Osteoblast (primary cell): ENCODE data around the gene CTSK. TPM values are rescaled to one million over a fixed set of nuclear protein-coding genes. Genes with fewer than 3 reads are reported as not detected.
A peak's percentile ranks its signal among the peaks of the same experiment; 100 is the strongest.

ENCODE experiments used
- DNase-seq: peaks from one replicate; pipeline ENCODE4 v3.0.0; 2011; ENCODE audit warnings: low spot score, mixed read lengths; ENCODE audit not compliant: insufficient read length; ENCODE audit errors: missing footprints
- H2AFZ ChIP-seq: 2 replicates; pipeline ENCODE4 v1.6.0; 2011; ENCODE audit warnings: mild to moderate bottlenecking, low read length
- H3K27ac ChIP-seq: 2 replicates; pipeline ENCODE4 v1.5.1; 2011; ENCODE audit warnings: mild to moderate bottlenecking, low read depth, low read length, moderate library complexity
- H3K27me3 ChIP-seq: 2 replicates; pipeline ENCODE4 v1.6.0; 2012; ENCODE audit warnings: mild to moderate bottlenecking, control low read depth, inconsistent platforms, low read length, moderate library complexity; ENCODE audit not compliant: insufficient read depth
- H3K36me3 ChIP-seq: 2 replicates; pipeline ENCODE4 v1.5.1; 2011; ENCODE audit warnings: mild to moderate bottlenecking, low read length, control low read depth, moderate library complexity; ENCODE audit not compliant: insufficient read depth
- H3K4me1 ChIP-seq: 2 replicates; pipeline ENCODE4 v1.5.1; 2011; ENCODE audit warnings: mild to moderate bottlenecking, low read length, control low read depth, moderate library complexity; ENCODE audit not compliant: insufficient read depth
- H3K4me2 ChIP-seq: 2 replicates; pipeline ENCODE4 v1.6.0; 2011; ENCODE audit warnings: mild to moderate bottlenecking, low read length; ENCODE audit not compliant: insufficient read depth
- H3K4me3 ChIP-seq: fragments of 200-600 bp; sonication (generic); 3 replicates; pipeline ENCODE4 v1.5.1; 2012; ENCODE audit warnings: mild to moderate bottlenecking, low read length, inconsistent platforms; ENCODE audit not compliant: insufficient read depth
- H3K79me2 ChIP-seq: 2 replicates; pipeline ENCODE4 v1.6.0; 2012; ENCODE audit warnings: mild to moderate bottlenecking, low read length, control low read depth, inconsistent platforms; ENCODE audit not compliant: insufficient read depth
- H3K9me3 ChIP-seq: 2 replicates; pipeline ENCODE4 v1.5.1; 2011; ENCODE audit warnings: low read depth, low read length, control low read depth
- H4K20me1 ChIP-seq: 2 replicates; pipeline ENCODE4 v1.6.0; 2012; ENCODE audit warnings: mild to moderate bottlenecking, low read length, control low read depth; ENCODE audit not compliant: insufficient read depth
- total RNA-seq: library from RNA; depleted of rRNA; stranded (reverse); fragments of >200 nt; gene quantifications from 2 replicates; pipeline ENCODE4 v1.2.3, GENCODE V29; 2012
- TF ChIP-seq, protein P1 (sequence below): IDR thresholded peaks from 2 replicates; pipeline ENCODE4 v1.5.1; 2011; ENCODE audit warnings: mild to moderate bottlenecking, low read depth, low read length, moderate library complexity; ENCODE audit errors: extremely low read depth

Gene CTSK
- total RNA-seq, 1 donor = 617 TPM

- no peak overlapping the region for H3K27ac ChIP-seq
- H4K20me1 ChIP-seq = no peaks in the 10 kb centered on the region
- H3K4me1 ChIP-seq = no peaks in the 10 kb centered on the region
- H3K27me3 ChIP-seq = no peaks in the 10 kb centered on the region
- no peak overlapping the region for H2AFZ ChIP-seq
- H3K36me3 ChIP-seq = no peaks in the 10 kb centered on the region
- H3K9me3 ChIP-seq = no peaks in the 10 kb centered on the region
- H3K79me2 ChIP-seq = no peaks in the 10 kb centered on the region
- no peak for DNase-seq
- no peak overlapping the region for H3K4me3 ChIP-seq
- TF ChIP-seq, protein P1, sequence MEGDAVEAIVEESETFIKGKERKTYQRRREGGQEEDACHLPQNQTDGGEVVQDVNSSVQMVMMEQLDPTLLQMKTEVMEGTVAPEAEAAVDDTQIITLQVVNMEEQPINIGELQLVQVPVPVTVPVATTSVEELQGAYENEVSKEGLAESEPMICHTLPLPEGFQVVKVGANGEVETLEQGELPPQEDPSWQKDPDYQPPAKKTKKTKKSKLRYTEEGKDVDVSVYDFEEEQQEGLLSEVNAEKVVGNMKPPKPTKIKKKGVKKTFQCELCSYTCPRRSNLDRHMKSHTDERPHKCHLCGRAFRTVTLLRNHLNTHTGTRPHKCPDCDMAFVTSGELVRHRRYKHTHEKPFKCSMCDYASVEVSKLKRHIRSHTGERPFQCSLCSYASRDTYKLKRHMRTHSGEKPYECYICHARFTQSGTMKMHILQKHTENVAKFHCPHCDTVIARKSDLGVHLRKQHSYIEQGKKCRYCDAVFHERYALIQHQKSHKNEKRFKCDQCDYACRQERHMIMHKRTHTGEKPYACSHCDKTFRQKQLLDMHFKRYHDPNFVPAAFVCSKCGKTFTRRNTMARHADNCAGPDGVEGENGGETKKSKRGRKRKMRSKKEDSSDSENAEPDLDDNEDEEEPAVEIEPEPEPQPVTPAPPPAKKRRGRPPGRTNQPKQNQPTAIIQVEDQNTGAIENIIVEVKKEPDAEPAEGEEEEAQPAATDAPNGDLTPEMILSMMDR = no peak
- no peak overlapping the region for H3K4me2 ChIP-seq
Observed at GRCh38 chr1:150788946-150789345, 19.1 kb downstream of the CTSK start.

DNA sequence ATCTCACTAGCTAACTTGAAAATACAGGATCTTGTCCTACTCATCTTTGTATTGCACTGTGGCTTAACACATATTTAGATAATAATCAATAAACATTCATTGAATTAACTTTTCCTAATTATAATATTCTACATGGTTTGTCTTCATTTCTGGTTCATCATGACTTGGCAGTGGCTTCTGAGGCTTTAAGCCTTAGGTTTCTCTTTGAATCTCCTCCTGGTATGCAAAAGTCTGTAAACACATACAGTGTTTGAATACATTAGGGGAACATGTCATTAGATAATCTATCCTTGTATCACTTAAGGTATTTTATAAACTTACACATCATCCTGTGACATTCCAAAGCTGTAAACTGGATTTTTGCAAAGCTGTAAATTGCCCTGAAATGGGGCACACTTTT, 20.6 kb downstream of the CTSK start:
- H3K9me3 ChIP-seq = no peaks in the 10 kb centered on the region
- H3K4me3 ChIP-seq = no peak overlapping the region

GRCh38 chr1:150780510-150780909, 27.6 kb downstream of the CTSK start:
- DNase-seq = no peak
- H3K79me2 ChIP-seq = no peaks in the 10 kb centered on the region
- no peak overlapping the region for H3K27ac ChIP-seq
- H3K4me2 ChIP-seq = no peak overlapping the region
- H2AFZ ChIP-seq = no peak overlapping the region
- H3K4me1 ChIP-seq = no peaks in the 10 kb centered on the region
- H4K20me1 ChIP-seq = no peaks in the 10 kb centered on the region
- no peaks in the 10 kb centered on the region for H3K9me3 ChIP-seq
- H3K36me3 ChIP-seq = no peaks in the 10 kb centered on the region
- no peak overlapping the region for H3K4me3 ChIP-seq
- H3K27me3 ChIP-seq = no peaks in the 10 kb centered on the region
- TF ChIP-seq, protein P1 = no peak

More for the DNA sequence above, 20.6 kb downstream of the CTSK start:
- Histone ChIP-seq H3K4me2 (no peak overlapping the region), H3K27ac (no peak overlapping the region), H3K27me3 (no peaks in the 10 kb centered on the region), H2AFZ (no peak overlapping the region), H3K79me2 (no peaks in the 10 kb centered on the region), H3K4me1 (no peaks in the 10 kb centered on the region), H4K20me1 (no peaks in the 10 kb centered on the region), H3K36me3 (no peaks in the 10 kb centered on the region)
- no peak for DNase-seq
- TF ChIP-seq, protein P1 = no peak

DNA sequence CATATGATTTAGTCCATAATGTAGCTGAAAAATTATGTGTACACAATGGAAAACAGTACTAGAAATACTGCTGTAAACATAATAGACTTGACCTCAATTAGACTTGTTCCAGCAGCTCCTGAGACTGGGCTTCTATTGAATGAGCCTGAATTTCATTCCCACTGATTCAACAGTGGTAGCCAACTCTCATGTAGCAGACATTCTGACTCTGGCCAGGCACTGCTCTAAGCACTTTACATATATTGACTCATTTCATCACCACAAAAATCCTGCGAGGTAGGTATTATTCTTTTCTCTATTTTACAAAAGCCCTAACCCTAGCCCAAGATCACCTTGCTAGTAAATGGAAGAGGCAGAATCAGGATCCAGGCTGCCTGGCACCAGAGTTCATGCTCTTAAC, 29.7 kb downstream of the CTSK start:
- Histone ChIP-seq H3K4me3 (no peak overlapping the region), H3K9me3 (no peaks in the 10 kb centered on the region), H3K79me2 (no peaks in the 10 kb centered on the region), H3K4me2 (no peak overlapping the region), H3K27ac (no peak overlapping the region), H4K20me1 (no peaks in the 10 kb centered on the region), H3K27me3 (no peaks in the 10 kb centered on the region), H3K4me1 (no peaks in the 10 kb centered on the region), H3K36me3 (no peaks in the 10 kb centered on the region), H2AFZ (no peak overlapping the region)
- peak; percentile 62 for DNase-seq
- TF ChIP-seq, protein P1 = no peak
